ENCODE data around the gene HYLS1. TPM values are rescaled to one million over a fixed set of nuclear protein-coding genes. Genes with fewer than 3 reads are reported as not detected.

HYLS1 gene
- total RNA-seq, 4 donors from 2014 or later: 0.59 to 2.5 (median 1.3) TPM

- Histone ChIP-seq H3K27me3 (no peaks in the 10 kb centered on the region), H3K27ac (no peak overlapping the region), H3K4me3 (no peak overlapping the region), H3K4me1 (no peaks in the 10 kb centered on the region), H3K9me3 (no peaks in the 10 kb centered on the region), H3K36me3 (no peaks in the 10 kb centered on the region)
- DNase-seq (ENCODE audit: low spot score in 2 of 2): no peak
- WGBS, 2 donors: 75 to 89% methylated on average over 13 of the region's 13 CpGs
- no peak for TF ChIP-seq POLR2A (IDR thresholded peaks at IDR 0.05)
- no peak for TF ChIP-seq EP300 (IDR thresholded peaks at IDR 0.05)
- no peak for TF ChIP-seq CTCF (IDR thresholded peaks at IDR 0.05)
Observed at GRCh38 chr11:125944350-125945010, 57.0 kb downstream of the HYLS1 start.

GRCh38 chr11:125945011-125945796 is 57.7 kb downstream of the HYLS1 start:
- Histone ChIP-seq H3K27ac (no peak overlapping the region), H3K36me3 (no peaks in the 10 kb centered on the region), H3K4me1 (no peaks in the 10 kb centered on the region), H3K4me3 (no peak overlapping the region), H3K9me3 (no peaks in the 10 kb centered on the region), H3K27me3 (no peaks in the 10 kb centered on the region)
- no peak for TF ChIP-seq CTCF (IDR thresholded peaks at IDR 0.05)
- TF ChIP-seq EP300 (IDR thresholded peaks at IDR 0.05): no peak
- no peak for TF ChIP-seq POLR2A (IDR thresholded peaks at IDR 0.05)
- 74 to 81% methylated on average over 15 of the region's 15 CpGs for WGBS, 2 donors
- no peak for DNase-seq (ENCODE audit: low spot score in 2 of 2)

- H3K4me1 ChIP-seq: peaks cover 0 to 4% (median 0%) of the 10 kb centered on the region in 4 donors
- H3K27ac ChIP-seq: no peak within 1 kb of the TSS
- no peaks in the 10 kb centered on the region for H3K27me3 ChIP-seq
- TF ChIP-seq POLR2A (IDR thresholded peaks at IDR 0.05) (no peak), CTCF (IDR thresholded peaks at IDR 0.05) (no peak), EP300 (IDR thresholded peaks at IDR 0.05) (no peak)
- no peaks in the 10 kb centered on the region for H3K36me3 ChIP-seq
- 79 to 86% methylated on average over 8 of the region's 8 CpGs for WGBS, 2 donors
- no peaks in the 10 kb centered on the region for H3K9me3 ChIP-seq
- H3K4me3 ChIP-seq: no peak within 1 kb of the TSS
- no peak for DNase-seq (ENCODE audit: low spot score in 2 of 2)
Observed at GRCh38 chr11:125945797-125946520, 58.5 kb downstream of the HYLS1 start, which contains the start of gene VSIG10L2. Gene VSIG10L2 (plus strand): TSS chr11:125946044. CDS start chr11:125946056, 12 bp downstream.

GRCh38 chr11:125946712-125947418 is 59.4 kb downstream of the HYLS1 start:
- Histone ChIP-seq H3K4me1 (peaks cover 0 to 9% (median 0%) of the 10 kb centered on the region in 4 donors), H3K4me3 (no peak overlapping the region), H3K27ac (no peak overlapping the region), H3K9me3 (no peaks in the 10 kb centered on the region), H3K36me3 (no peaks in the 10 kb centered on the region), H3K27me3 (no peaks in the 10 kb centered on the region)
- TF ChIP-seq EP300 (IDR thresholded peaks at IDR 0.05) (no peak), CTCF (IDR thresholded peaks at IDR 0.05) (no peak), POLR2A (IDR thresholded peaks at IDR 0.05) (no peak)
- WGBS, 2 donors: 86 to 90% methylated on average over 12 of the region's 14 CpGs
- no peak for DNase-seq (ENCODE audit: low spot score in 2 of 2)

All from tibial nerve (tissue), 4 donors.